SU-DHL-6 (cell line): ENCODE measurements around the gene CCL5.

Experiments used
- H2AFZ ChIP-seq: fragments of 200-600 bp; sonication (generic); 2 replicates; pipeline ENCODE4 v1.6.1; 2014; ENCODE audit warnings: low read depth, mild to moderate bottlenecking, moderate library complexity, mixed read lengths, antibody characterized with exemption, low read length; ENCODE audit not compliant: severe bottlenecking
- H3F3A ChIP-seq: fragments of 200-600 bp; shearing (Covaris generic); 2 replicates; pipeline ENCODE4 v1.6.0; 2016; ENCODE audit warnings: antibody characterized with exemption, mild to moderate bottlenecking; ENCODE audit not compliant: insufficient read depth
- H3K27ac ChIP-seq: fragments of 200-600 bp; sonication (generic); 2 replicates; pipeline ENCODE4 v1.5.1; 2016; ENCODE audit warnings: low read depth, mild to moderate bottlenecking, low read length, moderate library complexity, mixed read lengths
- H3K27me3 ChIP-seq: fragments of 200-600 bp; sonication (generic), shearing (Covaris generic); 2 replicates; pipeline ENCODE4 v1.6.0; 2014; ENCODE audit warnings: mild to moderate bottlenecking, low read length
- H3K36me3 ChIP-seq: fragments of 200-600 bp; sonication (generic); 2 replicates; pipeline ENCODE4 v1.6.1; 2014; ENCODE audit warnings: mild to moderate bottlenecking, low read length, mixed read lengths
- H3K4me2 ChIP-seq: fragments of 300-600, 200-600 bp; shearing (Covaris generic), sonication (generic); 2 replicates; pipeline ENCODE4 v1.6.0; 2014; ENCODE audit warnings: low read length, low read depth, mild to moderate bottlenecking; ENCODE audit not compliant: poor library complexity, severe bottlenecking
- H3K4me3 ChIP-seq: fragments of 200-600 bp; sonication (generic); 2 replicates; pipeline ENCODE4 v1.5.1; 2014; ENCODE audit warnings: antibody characterized with exemption, low read length, mild to moderate bottlenecking, mixed read lengths; ENCODE audit not compliant: insufficient read depth, poor library complexity, severe bottlenecking
- H3K79me2 ChIP-seq: fragments of 200-600 bp; sonication (generic); 2 replicates; pipeline ENCODE4 v1.6.1; 2014; ENCODE audit warnings: mild to moderate bottlenecking, low read length, moderate library complexity; ENCODE audit not compliant: insufficient read depth
- H3K9ac ChIP-seq: fragments of 200-600 bp; sonication (generic); 2 replicates; pipeline ENCODE4 v1.7.0; 2014; ENCODE audit warnings: mild to moderate bottlenecking, low read length
- H3K9me2 ChIP-seq: fragments of 200-600 bp; sonication (generic); replicated peaks from 2 replicates; pipeline ENCODE4 v1.6.1; 2014; ENCODE audit warnings: low read length; ENCODE audit not compliant: insufficient read depth
- H3K9me3 ChIP-seq: fragments of 200-600 bp; sonication (generic); 2 replicates; pipeline ENCODE4 v1.6.1; 2014; ENCODE audit warnings: low read length, mixed read lengths; ENCODE audit not compliant: insufficient read depth
- H4K20me1 ChIP-seq: fragments of 200-600 bp; sonication (generic); 2 replicates; pipeline ENCODE4 v1.6.1; 2014; ENCODE audit warnings: low read depth, mild to moderate bottlenecking, antibody characterized with exemption, low read length, moderate library complexity, mixed read lengths
- CTCF ChIP-seq: fragments of 200-600 bp; sonication (generic); IDR thresholded peaks from one replicate; pipeline ENCODE4 v1.5.1; 2017; ENCODE audit warnings: antibody characterized with exemption, mild to moderate bottlenecking, low read length, moderate library complexity; ENCODE audit not compliant: insufficient read depth, poor library complexity, severe bottlenecking
- EZH2phosphoT487 ChIP-seq: fragments of 200-600 bp; sonication (generic), shearing (Covaris generic); conservative IDR thresholded peaks from 2 replicates; pipeline ENCODE4 v1.6.1; 2018; ENCODE audit warnings: mild to moderate bottlenecking, antibody characterized with exemption, low read length, moderate library complexity, mixed read lengths

CCL5 gene

GRCh38 chr17:35855965-35856364 is 24.2 kb downstream of the CCL5 start:
- H2AFZ ChIP-seq: no peak overlapping the region

GRCh38 chr17:35849469-35850348 is 30.5 kb downstream of the CCL5 start:
- Histone ChIP-seq H2AFZ (no peak overlapping the region), H3K4me3 (no peak overlapping the region), H3K27me3 (no peaks in the 10 kb centered on the region), H4K20me1 (peaks cover 4% of the 10 kb centered on the region; the same call in 1 of the 2 replicates), H3K27ac (no peak overlapping the region), H3K9me3 (no peaks in the 10 kb centered on the region), H3K79me2 (no peaks in the 10 kb centered on the region), H3K9me2 (no peaks in the 10 kb centered on the region), H3K4me2 (no peak overlapping the region), H3F3A (peaks cover 10% of the 10 kb centered on the region; the same call in 1 of the 2 replicates), H3K9ac (no peak overlapping the region), H3K36me3 (peaks cover 28% of the 10 kb centered on the region)
- peak; percentile 87 for TF ChIP-seq CTCF
- TF ChIP-seq EZH2phosphoT487: no peak

More at GRCh38 chr17:35855965-35856364, 24.2 kb downstream of the CCL5 start:
- Histone ChIP-seq H3K4me2 (no peak overlapping the region), H3K9me2 (no peaks in the 10 kb centered on the region), H3K79me2 (no peaks in the 10 kb centered on the region), H3K27me3 (no peaks in the 10 kb centered on the region), H3K27ac (no peak overlapping the region), H3K36me3 (no peaks in the 10 kb centered on the region), H4K20me1 (no peaks in the 10 kb centered on the region), H3K9ac (no peak overlapping the region), H3F3A (no peaks in the 10 kb centered on the region), H3K9me3 (no peaks in the 10 kb centered on the region), H3K4me3 (no peak overlapping the region)
- TF ChIP-seq EZH2phosphoT487 (no peak), CTCF (no peak)

- H3K36me3 ChIP-seq: peaks cover 42% of the 10 kb centered on the region
These were observed 32.4 kb downstream of the CCL5 start for GRCh38 chr17:35847633-35848373.

More at GRCh38 chr17:35847633-35848373, 32.4 kb downstream of the CCL5 start:
- H4K20me1 ChIP-seq: peaks cover 4% of the 10 kb centered on the region; the same call in 1 of the 2 replicates
- no peaks in the 10 kb centered on the region for H3K27me3 ChIP-seq
- no peaks in the 10 kb centered on the region for H3K9me2 ChIP-seq
- H3K79me2 ChIP-seq: peaks cover 9% of the 10 kb centered on the region
- no peak overlapping the region for H2AFZ ChIP-seq
- no peak overlapping the region for H3K4me3 ChIP-seq
- H3K4me2 ChIP-seq: no peak overlapping the region
- TF ChIP-seq EZH2phosphoT487 (no peak), CTCF (no peak)
- H3K9me3 ChIP-seq: no peaks in the 10 kb centered on the region
- H3K9ac ChIP-seq: no peak overlapping the region
- peaks cover 10% of the 10 kb centered on the region; the same call in 1 of the 2 replicates for H3F3A ChIP-seq
- H3K27ac ChIP-seq: no peak overlapping the region
